Upper lobe of left lung (tissue), 6 donors: Measurements from ENCODE around the gene ADISSP. TPM values are rescaled to one million over a fixed set of nuclear protein-coding genes. Genes with fewer than 3 reads are reported as not detected.

ENCODE experiments used
- ATAC-seq, 2 donors: fragments of 200-7000 bp; cut with Tn5 transposase; one replicate each; pipeline ENCODE4 v1.9.1; 2022; ENCODE audit warnings: mild to moderate bottlenecking in 2 of 2, moderate library complexity in 2 of 2; ENCODE audit not compliant: low FRiP score in 2 of 2
- DNase-seq, 2 donors: peaks; one replicate each; pipeline ENCODE4 v3.0.0-alpha.2; 2019 to 2020
- H3K27ac ChIP-seq, 4 donors: fragments of 200-600 bp; sonication (generic); one replicate each; pipeline ENCODE4 v1.5.1; 2016 to 2019
- H3K27me3 ChIP-seq, 4 donors: fragments of 200-600 bp; sonication (generic); one replicate each; pipeline ENCODE4 v1.5.1; 2017 to 2019
- H3K36me3 ChIP-seq, 4 donors: fragments of 200-600 bp; sonication (generic); one replicate each; pipeline ENCODE4 v1.5.1; 2016 to 2019
- H3K4me1 ChIP-seq, 4 donors: fragments of 200-600 bp; sonication (generic); one replicate each; pipeline ENCODE4 v1.5.1; 2018 to 2019
- H3K4me3 ChIP-seq, 4 donors: fragments of 200-600 bp; sonication (generic); one replicate each; pipeline ENCODE4 v1.5.1; 2017 to 2019; ENCODE audit warnings: mild to moderate bottlenecking in 2 of 4, moderate library complexity in 1 of 4
- H3K9me3 ChIP-seq, 4 donors: fragments of 200-600 bp; sonication (generic); one replicate each; pipeline ENCODE4 v1.5.1; 2018 to 2019
- CTCF ChIP-seq, 6 experiments: fragments of 450-650 bp in 4 of 6; fragments of 200-600 bp in 2 of 6; sonication (generic) in 2 of 6; IDR thresholded peaks; one replicate each; pipeline ENCODE4 v1.5.1; 2016 to 2019; ENCODE audit warnings: antibody characterized with exemption in 6 of 6
- EP300 ChIP-seq, 4 donors: sonication (generic); formaldehyde crosslinking; IDR thresholded peaks; one replicate each; pipeline ENCODE4 v1.5.1; 2017; ENCODE audit warnings: antibody characterized with exemption in 4 of 4, control low read depth in 2 of 4
- POLR2A ChIP-seq, 4 donors: fragments of 450-650 bp; IDR thresholded peaks; one replicate each; pipeline ENCODE4 v1.5.1; 2016 to 2017; ENCODE audit warnings: antibody characterized with exemption in 4 of 4, mild to moderate bottlenecking in 2 of 4
- POLR2AphosphoS5 ChIP-seq, 2 donors: sonication (generic); formaldehyde crosslinking; IDR thresholded peaks; one replicate each; pipeline ENCODE4 v1.5.1; 2017; ENCODE audit warnings: antibody characterized with exemption in 2 of 2
- WGBS, 2 donors: methylation state at CpG; one replicate each; pipeline ENCODE4 v1.1.5; 2017 to 2018; 5-methylcytosine and 5-hydroxymethylcytosine counted together
- total RNA-seq, 6 donors: library from RNA; depleted of rRNA in 4 of 6; stranded (reverse); fragments of >200 nt in 4 of 6; gene quantifications; one replicate each; pipeline versions ENCODE4 v1.1.0 to v1.2.1, GENCODE V29; 2016 to 2021
- donor health status: DM: no; HTN: no; CAD: no; lungs with moderate emphysema.
- donor health status: DM: no; HTN: yes; CAD: no; lungs with severe emphysema.

ADISSP gene
- total RNA-seq, 6 donors from 2014 or later: 6.7 to 41.9 (median 39.1) TPM

- Histone ChIP-seq H3K4me3 (no peak overlapping the region), H3K9me3 (no peaks in the 10 kb centered on the region), H3K4me1 (peaks cover 5 to 9% (median 6%) of the 10 kb centered on the region in 4 donors), H3K27me3 (no peaks in the 10 kb centered on the region), H3K36me3 (no peaks in the 10 kb centered on the region), H3K27ac (no peak overlapping the region)
- no peak for DNase-seq
- WGBS, 2 donors: 71 to 95% methylated on average over 6 to 14 of the region's 14 CpGs
- no peak for TF ChIP-seq EP300 (IDR thresholded peaks at IDR 0.05)
- TF ChIP-seq POLR2AphosphoS5 (IDR thresholded peaks at IDR 0.05): no peak
- no peak for TF ChIP-seq POLR2A (IDR thresholded peaks at IDR 0.05)
- no peak for TF ChIP-seq CTCF (IDR thresholded peaks at IDR 0.05)
- no peak for ATAC-seq
Observed at GRCh38 chr20:3705491-3705969, 62.0 kb downstream of the ADISSP start.

GRCh38 chr20:3704087-3704486, 63.5 kb downstream of the ADISSP start:
- Histone ChIP-seq H3K4me1 (no peaks in the 10 kb centered on the region), H3K4me3 (no peak overlapping the region), H3K9me3 (no peaks in the 10 kb centered on the region), H3K27me3 (no peaks in the 10 kb centered on the region), H3K27ac (no peak overlapping the region), H3K36me3 (no peaks in the 10 kb centered on the region)
- WGBS, 2 donors: 68 to 73% methylated on average over 5 of the region's 5 CpGs
- TF ChIP-seq EP300 (IDR thresholded peaks at IDR 0.05) (no peak), CTCF (IDR thresholded peaks at IDR 0.05) (no peak), POLR2AphosphoS5 (IDR thresholded peaks at IDR 0.05) (no peak), POLR2A (IDR thresholded peaks at IDR 0.05) (no peak)
- no peak for DNase-seq
- ATAC-seq: no peak

Other genes with a start within 250 kb of the ADISSP start
- gene GFRA4, start 104.4 kb downstream of the ADISSP start, total RNA-seq: not detected
- gene ADAM33, start 85.7 kb downstream of the ADISSP start, total RNA-seq: 10 to 100 TPM in 3 of 6 donors, 1 to 10 TPM in 3; 2.3 to 26.2 (median 10.5) TPM
- 10 to 100 TPM; 14.4 to 69.9 (median 60.7) TPM for gene SIGLEC1, start 55.2 kb downstream of the ADISSP start, total RNA-seq
- 10 to 100 TPM; 18.4 to 53.7 (median 21.5) TPM for gene HSPA12B, start 35.1 kb downstream of the ADISSP start, total RNA-seq
- gene SPEF1, start 13.7 kb upstream of the ADISSP start, total RNA-seq: 10 to 100 TPM in 1 of 6 donors, 1 to 10 TPM in 4, under 1 TPM in 1; 0.34 to 15.1 (median 5.4) TPM
- 100 to 1,000 TPM in 2 of 6 donors, 10 to 100 TPM in 4; 56.6 to 125 (median 89.7) TPM for gene CENPB, start 19.0 kb upstream of the ADISSP start, total RNA-seq
- 100 to 1,000 TPM in 3 of 6 donors, 10 to 100 TPM in 3; 45.5 to 151 (median 99.1) TPM for gene CDC25B, start 28.6 kb upstream of the ADISSP start, total RNA-seq
- gene AP5S1, start 52.8 kb upstream of the ADISSP start, total RNA-seq: 10 to 100 TPM in 5 of 6 donors, 1 to 10 TPM in 1; 9.4 to 20.8 (median 14.7) TPM
- gene MAVS, start 79.1 kb upstream of the ADISSP start, total RNA-seq: 10 to 100 TPM; 31.0 to 54.5 (median 39.9) TPM
- 10 to 100 TPM; 34.3 to 58.7 (median 50.4) TPM for gene PANK2, start 121.6 kb upstream of the ADISSP start, total RNA-seq
- gene RNF24, start 247.8 kb upstream of the ADISSP start, total RNA-seq: 10 to 100 TPM; 12.0 to 28.8 (median 19.3) TPM